Liver (tissue), 9 donors: ENCODE measurements around the gene PARVG. TPM values are rescaled to one million over a fixed set of nuclear protein-coding genes. Genes with fewer than 3 reads are reported as not detected.

Source experiments
- DNase-seq: peaks from one replicate; pipeline ENCODE4 v3.0.0-alpha.2; 2017; ENCODE audit warnings: low spot score
- H3K27ac ChIP-seq, 2 donors: one replicate each; pipeline ENCODE4 v1.7.0; 2013; ENCODE audit warnings: inconsistent platforms in 2 of 2, low read length in 2 of 2, control low read depth in 1 of 2, low read depth in 1 of 2, mild to moderate bottlenecking in 1 of 2
- H3K27me3 ChIP-seq, 4 donors: one replicate each; pipeline versions ENCODE4 v1.6.1 to v1.7.0; 2013; ENCODE audit warnings: low read length in 3 of 4, inconsistent platforms in 1 of 4, mild to moderate bottlenecking in 1 of 4, moderate library complexity in 1 of 4; ENCODE audit not compliant: control insufficient read depth in 4 of 4, insufficient read depth in 4 of 4
- H3K36me3 ChIP-seq, 4 donors: one replicate each; pipeline versions ENCODE4 v1.6.1 to v1.7.0; 2013; ENCODE audit warnings: low read length in 3 of 4, mild to moderate bottlenecking in 3 of 4, low read depth in 1 of 4, moderate library complexity in 1 of 4; ENCODE audit not compliant: control insufficient read depth in 4 of 4, insufficient read depth in 3 of 4
- H3K4me1 ChIP-seq, 4 donors: one replicate each; pipeline versions ENCODE4 v1.6.1 to v1.7.0; 2013; ENCODE audit warnings: low read length in 3 of 4, mild to moderate bottlenecking in 3 of 4, moderate library complexity in 1 of 4; ENCODE audit not compliant: control insufficient read depth in 4 of 4, insufficient read depth in 4 of 4
- H3K4me3 ChIP-seq, 3 donors: one replicate each; pipeline versions ENCODE4 v1.6.1 to v1.7.0; 2013; ENCODE audit warnings: low read length in 3 of 3, control low read depth in 1 of 3, low read depth in 1 of 3, mild to moderate bottlenecking in 1 of 3
- H3K9ac ChIP-seq, 2 donors: one replicate each; pipeline ENCODE4 v1.7.0; 2013; ENCODE audit warnings: low read length in 2 of 2, mild to moderate bottlenecking in 2 of 2, moderate library complexity in 2 of 2, control low read depth in 1 of 2, low read depth in 1 of 2
- H3K9me3 ChIP-seq, 4 donors: one replicate each; pipeline versions ENCODE4 v1.6.1 to v1.7.0; 2013; ENCODE audit warnings: low read length in 3 of 4; ENCODE audit not compliant: control insufficient read depth in 4 of 4
- ATF3 ChIP-seq: IDR thresholded peaks from 2 replicates; pipeline ENCODE4 v1.6.1; 2016; ENCODE audit warnings: antibody characterized with exemption
- CTCF ChIP-seq: fragments of 150-350 bp; IDR thresholded peaks from 2 replicates; pipeline ENCODE4 v1.5.1; 2017; ENCODE audit warnings: improper control_type of control experiment, low read depth, low read length; ENCODE audit not compliant: missing input control
- EGR1 ChIP-seq, 2 donors: IDR thresholded peaks; 2 replicates each; pipeline ENCODE4 v1.6.1; 2016 to 2018; ENCODE audit warnings: antibody characterized with exemption in 2 of 2, low read depth in 2 of 2
- FOXA1 ChIP-seq: IDR thresholded peaks from 2 replicates; pipeline ENCODE4 v1.6.1; 2016; ENCODE audit warnings: antibody characterized with exemption
- FOXA2 ChIP-seq: IDR thresholded peaks from 2 replicates; pipeline ENCODE4 v1.6.1; 2016; ENCODE audit warnings: antibody characterized with exemption
- GABPA ChIP-seq, 2 donors: IDR thresholded peaks in 1 of 2; conservative IDR thresholded peaks in 1 of 2; 2 replicates each; pipeline ENCODE4 v1.6.1; 2016; ENCODE audit warnings: antibody characterized with exemption in 2 of 2, mild to moderate bottlenecking in 1 of 2, moderate library complexity in 1 of 2
- HNF4A ChIP-seq, 2 donors: conservative IDR thresholded peaks; 2 replicates each; pipeline ENCODE4 v1.6.1; 2016; ENCODE audit warnings: antibody characterized with exemption in 2 of 2, mild to moderate bottlenecking in 2 of 2
- HNF4G ChIP-seq: IDR thresholded peaks from 2 replicates; pipeline ENCODE4 v1.6.1; 2016; ENCODE audit warnings: antibody characterized with exemption
- JUND ChIP-seq, 2 donors: IDR thresholded peaks; 2 replicates each; pipeline ENCODE4 v1.6.1; 2016; ENCODE audit warnings: antibody characterized with exemption in 2 of 2
- MAX ChIP-seq: IDR thresholded peaks from 2 replicates; pipeline ENCODE4 v1.6.1; 2016; ENCODE audit warnings: antibody characterized with exemption
- NR2F2 ChIP-seq: IDR thresholded peaks from 2 replicates; pipeline ENCODE4 v1.6.1; 2016; ENCODE audit warnings: antibody characterized with exemption
- RAD21 ChIP-seq, 2 donors: IDR thresholded peaks; 2 replicates each; pipeline ENCODE4 v1.6.1; 2016; ENCODE audit warnings: antibody characterized with exemption in 2 of 2, mild to moderate bottlenecking in 2 of 2
- REST ChIP-seq: IDR thresholded peaks from 2 replicates; pipeline ENCODE4 v1.6.1; 2016; ENCODE audit warnings: antibody characterized with exemption, mild to moderate bottlenecking
- RXRA ChIP-seq, 2 donors: IDR thresholded peaks; 2 replicates each; pipeline ENCODE4 v1.6.1; 2017 to 2018; ENCODE audit warnings: antibody characterized with exemption in 2 of 2, mild to moderate bottlenecking in 1 of 2
- SP1 ChIP-seq: IDR thresholded peaks from 2 replicates; pipeline ENCODE4 v1.6.1; 2018; ENCODE audit warnings: antibody characterized with exemption, mild to moderate bottlenecking
- TAF1 ChIP-seq: conservative IDR thresholded peaks from 2 replicates; pipeline ENCODE4 v1.6.1; 2016; ENCODE audit warnings: antibody characterized with exemption, mild to moderate bottlenecking
- YY1 ChIP-seq: IDR thresholded peaks from 2 replicates; pipeline ENCODE4 v1.6.1; 2016; ENCODE audit warnings: antibody characterized with exemption, mild to moderate bottlenecking
- ZBTB33 ChIP-seq: IDR thresholded peaks from 2 replicates; pipeline ENCODE4 v1.6.1; 2016; ENCODE audit warnings: antibody characterized with exemption
- WGBS: extraction: QIAGEN DNeasy Blood & Tissue Kit; methylation state at CpG from one replicate; pipeline ENCODE4 v1.1.7; 2013; 5-methylcytosine and 5-hydroxymethylcytosine counted together
- polyA plus RNA-seq, 2 donors: library from polyadenylated mRNA; stranded (reverse) in 1 of 2; unstranded in 1 of 2; fragments of 200-250 nt in 1 of 2; fragments of >200 nt in 1 of 2; fragmentation: Nextera tagmentation in 1 of 2; extraction: Ambion mirVana in 1 of 2; gene quantifications; one replicate each; pipeline versions ENCODE4 v1.2.1 to v1.2.3, GENCODE V29; 2013 to 2015
- total RNA-seq, 2 donors: library from RNA; depleted of rRNA; stranded (reverse); fragments of >200 nt; gene quantifications; one replicate each; pipeline ENCODE4 v1.2.3, GENCODE V29; 2014
- donor health status: healthy.
- donor health status: healthy.
- donor health status: healthy.
- donor health status: healthy.
- donor health status: healthy.

Gene PARVG
- total and polyA plus RNA-seq, 4 donors: 4.0 to 12.1 (median 6.6) TPM

GRCh38 chr22:44173154-44173553, 7.6 kb upstream of the PARVG start:
- Histone ChIP-seq H3K4me1 (no peaks in the 10 kb centered on the region), H3K9me3 (no peaks in the 10 kb centered on the region), H3K4me3 (no peak overlapping the region), H3K9ac (no peak overlapping the region), H3K27me3 (no peaks in the 10 kb centered on the region), H3K36me3 (no peaks in the 10 kb centered on the region), H3K27ac (no peak overlapping the region)
- no peak for TF ChIP-seq RXRA (IDR thresholded peaks at IDR 0.05)
- TF ChIP-seq JUND (IDR thresholded peaks at IDR 0.05): no peak
- TF ChIP-seq TAF1: no peak
- no peak for TF ChIP-seq REST
- TF ChIP-seq NR2F2: no peak
- TF ChIP-seq RAD21 (IDR thresholded peaks at IDR 0.05): no peak
- no peak for TF ChIP-seq GABPA (IDR thresholded peaks at IDR 0.05 in 1 of 2, conservative IDR thresholded peaks at IDR 0.05 in 1 of 2)
- no peak for TF ChIP-seq YY1
- TF ChIP-seq SP1: no peak
- no peak for TF ChIP-seq FOXA1
- no peak for TF ChIP-seq HNF4A (conservative IDR thresholded peaks at IDR 0.05)
- no peak for TF ChIP-seq ATF3
- TF ChIP-seq FOXA2: no peak
- no peak for TF ChIP-seq ZBTB33
- TF ChIP-seq CTCF: no peak
- TF ChIP-seq MAX: no peak
- TF ChIP-seq HNF4G: no peak
- DNase-seq: no peak
- 86% methylated on average over 10 of the region's 10 CpGs for WGBS

GRCh38 chr22:44175676-44176075, 5.0 kb upstream of the PARVG start:
- Histone ChIP-seq H3K9ac (no peak overlapping the region), H3K27me3 (no peaks in the 10 kb centered on the region), H3K9me3 (no peaks in the 10 kb centered on the region), H3K4me1 (no peaks in the 10 kb centered on the region), H3K27ac (no peak overlapping the region), H3K36me3 (no peaks in the 10 kb centered on the region), H3K4me3 (no peak overlapping the region)
- no peak for DNase-seq
- WGBS: 79% methylated on average over 8 of the region's 8 CpGs
- TF ChIP-seq SP1 (no peak), ZBTB33 (no peak), FOXA1 (no peak), YY1 (no peak), ATF3 (no peak), TAF1 (no peak), JUND (IDR thresholded peaks at IDR 0.05) (no peak), HNF4G (no peak), REST (no peak), FOXA2 (no peak), EGR1 (IDR thresholded peaks at IDR 0.05; ENCODE audit: low read depth in 2 of 2) (no peak), RXRA (IDR thresholded peaks at IDR 0.05) (no peak)
